HCT116 (cell line): ENCODE data around the gene SDHAF4. TPM values are rescaled to one million over a fixed set of nuclear protein-coding genes. Genes with fewer than 3 reads are reported as not detected.

Experiments used
- ATAC-seq: fragments of 200-7000 bp; cut with Tn5 transposase; 2 replicates; pipeline ENCODE4 v1.9.1; 2020; ENCODE audit warnings: mild to moderate bottlenecking, moderate library complexity
- Bru-seq: library from RNA; stranded (reverse); fragments of 400-500 nt; gene quantifications from one replicate; lab custom pipeline; 2021; lab: Mats Ljungman, UMichigan
- BruChase-seq, 2 experiments: library from RNA; stranded (reverse); fragments of 400-500 nt; gene quantifications; one replicate each; lab custom pipeline; 2021; lab: Mats Ljungman, UMichigan
- BruUV-seq: library from RNA; stranded (reverse); fragments of 400-500 nt; replicated peaks from 2 replicates; lab custom pipeline; 2021; lab: Mats Ljungman, UMichigan
- CTCF ChIA-PET: fragments of 300-600 bp; sonication (Branson Sonifier 250); formaldehyde crosslinking; loops from one replicate; lab custom pipeline; 2021; ENCODE audit warnings: antibody characterized with exemption; lab: Charles Lee
- POLR2A ChIA-PET: fragments of 300-600, 350-600 bp; sonication (Branson Sonifier 250); formaldehyde crosslinking; loops from one replicate; lab custom pipeline; 2021; ENCODE audit warnings: antibody characterized with exemption; lab: Charles Lee
- RAD21 ChIA-PET, 2 experiments: fragments of 300-600 bp; sonication (Branson Sonifier 250); formaldehyde crosslinking; loops; one replicate each; lab custom pipeline; 2023; ENCODE audit warnings: low total read pairs in 2 of 2; ENCODE audit not compliant: uncharacterized antibody in 2 of 2, unreplicated experiment in 2 of 2, low non-redundant PET in 1 of 2; lab: Charles Lee
- DNase-seq: peaks from one replicate; pipeline ENCODE4 v3.0.0-alpha.2; 2010; ENCODE audit warnings: low read depth, low spot score
- H2AFZ ChIP-seq: fragments of 200-600 bp; shearing (Covaris generic), sonication (generic); 2 replicates; pipeline ENCODE4 v1.6.1; 2017; ENCODE audit warnings: low read depth, mixed run types, mixed read lengths, antibody characterized with exemption, low read length; ENCODE audit not compliant: poor library complexity, severe bottlenecking
- H3K27ac ChIP-seq: 2 replicates; pipeline ENCODE4 v1.5.1; 2012; ENCODE audit warnings: low read depth, low read length
- H3K27me3 ChIP-seq: fragments of 200-600 bp; sonication (generic); 2 replicates; pipeline ENCODE4 v1.6.1; 2016; ENCODE audit warnings: mixed run types, low read length, mixed read lengths; ENCODE audit not compliant: insufficient read depth
- H3K36me3 ChIP-seq, 2 experiments: fragments of 200-500 bp in 1 of 2; fragments of 200-600 bp in 1 of 2; sonication (Bioruptor generic) in 1 of 2; sonication (generic) in 1 of 2; 2 replicates each; pipeline versions ENCODE4 v1.5.1 to v1.6.1; 2014 to 2016; ENCODE audit warnings: low read length in 2 of 2, inconsistent platforms in 1 of 2, mixed read lengths in 1 of 2, mixed run types in 1 of 2; ENCODE audit not compliant: insufficient read depth in 2 of 2, control insufficient read depth in 1 of 2
- H3K4me1 ChIP-seq, 2 experiments: fragments of 200-600 bp in 1 of 2; sonication (generic) in 1 of 2; 2 replicates each; pipeline versions ENCODE4 v1.5.1 to v1.6.1; 2012 to 2017; ENCODE audit warnings: low read length in 2 of 2, inconsistent platforms in 1 of 2, mild to moderate bottlenecking in 1 of 2, mixed read lengths in 1 of 2, mixed run types in 1 of 2, moderate library complexity in 1 of 2; ENCODE audit not compliant: insufficient read depth in 2 of 2, control insufficient read depth in 1 of 2
- H3K4me2 ChIP-seq: fragments of 200-600 bp; sonication (generic); 2 replicates; pipeline ENCODE4 v1.6.1; 2017; ENCODE audit warnings: mixed run types, low read length, mixed read lengths
- H3K4me3 ChIP-seq, 2 experiments: fragments of 200-600 bp in 1 of 2; sonication (generic) in 1 of 2; replicated peaks in 1 of 2; 2 replicates each; pipeline ENCODE4 v1.5.1; 2011 to 2016; ENCODE audit warnings: low read length in 2 of 2, control low read depth in 1 of 2, low read depth in 1 of 2, mild to moderate bottlenecking in 1 of 2, mixed read lengths in 1 of 2, mixed run types in 1 of 2
- H3K79me2 ChIP-seq: fragments of 200-600 bp; sonication (generic); 2 replicates; pipeline ENCODE4 v1.6.1; 2017; ENCODE audit warnings: mild to moderate bottlenecking, mixed run types, low read length, moderate library complexity, mixed read lengths; ENCODE audit not compliant: insufficient read depth
- H3K9ac ChIP-seq: fragments of 200-600 bp; sonication (generic); 2 replicates; pipeline ENCODE4 v1.6.1; 2016; ENCODE audit warnings: low read length, mixed read lengths
- H3K9me2 ChIP-seq: fragments of 200-600 bp; sonication (generic), shearing (Covaris generic); 2 replicates; pipeline ENCODE4 v1.6.1; 2017; ENCODE audit warnings: mixed run types, mild to moderate bottlenecking, moderate library complexity; ENCODE audit not compliant: insufficient read depth
- H3K9me3 ChIP-seq, 2 experiments: fragments of 200-500 bp in 1 of 2; fragments of 200-600 bp in 1 of 2; sonication (Bioruptor generic) in 1 of 2; sonication (generic) in 1 of 2; 2 replicates each; pipeline ENCODE4 v1.6.1; 2014 to 2017; ENCODE audit warnings: low read length in 2 of 2, mixed read lengths in 2 of 2, inconsistent platforms in 1 of 2, low read depth in 1 of 2, mild to moderate bottlenecking in 1 of 2, mixed run types in 1 of 2, moderate library complexity in 1 of 2; ENCODE audit not compliant: control insufficient read depth in 1 of 2, insufficient read depth in 1 of 2
- H4K20me1 ChIP-seq: fragments of 200-600 bp; sonication (generic), shearing (Covaris generic); 2 replicates; pipeline ENCODE4 v1.6.1; 2017; ENCODE audit warnings: mixed run types, mild to moderate bottlenecking, moderate library complexity; ENCODE audit not compliant: insufficient read depth
- CEBPB ChIP-seq: IDR thresholded peaks from 2 replicates; pipeline ENCODE4 v1.6.1; 2012; ENCODE audit warnings: low read depth
- EGR1 ChIP-seq: IDR thresholded peaks from 2 replicates; pipeline ENCODE4 v1.6.1; 2012; ENCODE audit warnings: low read depth
- ELF1 ChIP-seq: IDR thresholded peaks from 2 replicates; pipeline ENCODE4 v1.6.1; 2012; ENCODE audit warnings: low read depth, borderline replicate concordance
- EZH2 ChIP-seq: fragments of 200-600 bp; sonication (generic); IDR thresholded peaks from 2 replicates; pipeline ENCODE4 v1.6.1; 2017; ENCODE audit warnings: antibody characterized with exemption, mixed run types
- EZH2phosphoT487 ChIP-seq: fragments of 200-600 bp; IDR thresholded peaks from 2 replicates; pipeline ENCODE4 v1.6.1; 2018; ENCODE audit warnings: antibody characterized with exemption, borderline replicate concordance
- POLR2A ChIP-seq: IDR thresholded peaks from 2 replicates; pipeline ENCODE4 v1.7.0; 2011; ENCODE audit warnings: borderline replicate concordance; ENCODE audit not compliant: insufficient read depth, insufficient read length; ENCODE audit errors: extremely low read depth
- POLR2AphosphoS5 ChIP-seq: IDR thresholded peaks from 2 replicates; pipeline ENCODE4 v1.6.1; 2011; ENCODE audit warnings: mild to moderate bottlenecking, low read depth, low read length, moderate library complexity
- SIN3A ChIP-seq: IDR thresholded peaks from 2 replicates; pipeline ENCODE4 v1.6.1; 2012; ENCODE audit warnings: low read depth
- SRF ChIP-seq: IDR thresholded peaks from 2 replicates; pipeline ENCODE4 v1.6.1; 2012; ENCODE audit warnings: low read depth
- TCF7L2 ChIP-seq: IDR thresholded peaks from 2 replicates; pipeline ENCODE4 v1.7.0; 2011; ENCODE audit warnings: borderline replicate concordance, inconsistent platforms; ENCODE audit not compliant: insufficient read depth, insufficient read length; ENCODE audit errors: extremely low read depth
- YY1 ChIP-seq: IDR thresholded peaks from 2 replicates; pipeline ENCODE4 v1.6.1; 2011; ENCODE audit warnings: low read length, low read depth, moderate library complexity, mild to moderate bottlenecking; ENCODE audit not compliant: insufficient replicate concordance; ENCODE audit errors: extremely low read depth
- ZFX ChIP-seq: fragments of 450-650 bp; IDR thresholded peaks from 2 replicates; pipeline ENCODE4 v1.6.1; 2017
- ZNF274 ChIP-seq: fragments of 200-500 bp; sonication (Bioruptor generic); IDR thresholded peaks from 2 replicates; pipeline ENCODE4 v1.6.1; 2014; ENCODE audit warnings: mild to moderate bottlenecking, low read depth, low read length, inconsistent platforms
- intact Hi-C: fragments of 100-400 bp; cut with micrococcal nuclease; formaldehyde crosslinking; loops from 2 replicates; pipeline ENCODE4 v1.10.0; 2022
- long read RNA-seq: library from polyadenylated mRNA; unstranded; transcript quantifications from one replicate; pipeline ENCODE4 v2.0.0, GENCODE V29; 2021; ENCODE audit not compliant: unreplicated experiment
- polyA plus RNA-seq: library from polyadenylated mRNA; unstranded; fragments of >200 nt; gene quantifications from 2 replicates; pipeline ENCODE4 v1.2.1, GENCODE V29; 2012; ENCODE audit warnings: missing spikeins
- total RNA-seq: library from RNA; stranded (reverse); gene quantifications from one replicate; pipeline ENCODE4 v1.2.1, GENCODE V29; 2021; ENCODE audit not compliant: unreplicated experiment
- TF ChIP-seq, protein P1 (sequence below): IDR thresholded peaks from 2 replicates; pipeline ENCODE4 v1.6.1; 2012
- TF ChIP-seq, protein P2 (sequence below), 3 experiments: fragments of 200-600 bp in 1 of 3; sonication (generic) in 1 of 3; IDR thresholded peaks in 2 of 3; conservative IDR thresholded peaks in 1 of 3; 2 replicates each; pipeline ENCODE4 v1.5.1; 2012 to 2017; ENCODE audit warnings: low read depth in 2 of 3, low read length in 2 of 3, antibody characterized with exemption in 1 of 3, borderline replicate concordance in 1 of 3, control low read depth in 1 of 3, mild to moderate bottlenecking in 1 of 3, mixed read lengths in 1 of 3, mixed run types in 1 of 3, moderate library complexity in 1 of 3; ENCODE audit not compliant: insufficient read depth in 1 of 3

The SDHAF4 gene
- total RNA-seq (8.9 TPM), Bru-seq, nascent RNA (percentile 76 among the genes with signal in this experiment), BruChase-seq, experiment 1, labeled RNA remaining after a 6-hour chase (percentile 44 among the genes with signal in this experiment), BruChase-seq, experiment 2, labeled RNA remaining after a 2-hour chase (percentile 53 among the genes with signal in this experiment)
- polyA plus RNA-seq: 6.9 and 7.5 TPM in 2 replicates
- long read RNA-seq, transcript SDHAF4-201 (3 exons, 1,196 nt): major isoform, 9 of 15 reads
- long read RNA-seq, partial matches to known transcripts: 0 of 15 reads
- long read RNA-seq, other reads (novel, unspliced or antisense): 5 of 15 reads

DNA sequence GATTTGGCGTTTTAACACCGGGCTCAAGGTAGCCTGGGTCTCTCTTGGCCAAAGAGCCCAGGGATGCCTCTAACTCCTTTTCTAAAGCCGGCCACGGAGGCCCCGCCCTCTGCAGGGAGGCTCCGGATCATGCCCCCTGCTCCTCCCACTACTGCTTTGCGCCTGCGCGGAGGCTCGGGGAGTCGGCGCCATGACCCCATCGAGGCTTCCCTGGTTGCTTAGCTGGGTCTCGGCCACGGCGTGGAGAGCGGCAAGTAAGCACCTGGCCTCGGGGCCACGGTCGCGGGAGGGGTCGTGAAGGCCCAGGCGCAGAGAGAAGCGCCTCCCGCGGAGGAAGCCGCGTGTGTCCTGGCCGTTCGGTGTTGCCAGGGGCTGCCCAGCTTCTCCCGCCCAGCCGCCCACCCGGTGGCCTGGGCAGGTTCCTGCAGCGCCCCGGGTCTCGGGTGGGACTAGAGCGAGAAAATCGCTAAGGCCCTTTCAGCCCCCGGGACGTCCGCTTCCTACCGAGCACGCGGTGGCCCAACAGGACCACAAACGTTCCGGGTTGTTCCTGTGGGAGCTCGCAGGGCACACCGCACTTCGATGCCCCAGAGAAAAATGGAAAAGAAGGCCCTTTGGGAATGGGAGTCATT is at the start of gene SDHAF4:
Gene SDHAF4, plus strand, starts transcription at position 180 of the 632 bp plus-strand sequence. Its CDS starts 11 bp downstream, at position 191.
- Histone ChIP-seq H3K36me3 (0 out of 4 replicates have a peak, but pooled peaks cover 0 to 4% of the 10 kb centered on the region in 2 experiments), H3K27ac (peak within 1 kb of the TSS; percentile 61), H3K4me1 (peaks cover 0 to 13% of the 10 kb centered on the region in 2 experiments; a peak in 2 of 4 replicates), H2AFZ (peak within 1 kb of the TSS; percentile 94), H3K9me3 (no peaks in the 10 kb centered on the region), H3K4me2 (peak within 1 kb of the TSS; percentile 87), H3K27me3 (no peaks in the 10 kb centered on the region), H3K9ac (peak within 1 kb of the TSS; percentile 93), H3K79me2 (peaks cover 17% of the 10 kb centered on the region), H3K4me3 (peak within 1 kb of the TSS; percentile 85 to 87), H3K9me2 (no peaks in the 10 kb centered on the region), H4K20me1 (no peaks in the 10 kb centered on the region)
- CTCF ChIA-PET: interaction anchor here (0.7 to 1.2 kb wide), 3 partner anchors 18 to 111 kb away, joined by 3 read pairs; no protein-coding TSS in a partner anchor
- ATAC-seq (peak; percentile 98), DNase-seq (peak; percentile 63)
- POLR2A ChIA-PET: no interaction called here
- TSS peak; percentile 56 for BruUV-seq
- RAD21 ChIA-PET: no interaction called here
- intact Hi-C loops: loop anchor here (5.0 kb wide), 1 partner anchor 100 kb away; the partner anchor contains the start of gene SMAP1
- no peak for TF ChIP-seq SRF
- TF ChIP-seq YY1: peak; percentile 87
- TF ChIP-seq, protein P1, sequence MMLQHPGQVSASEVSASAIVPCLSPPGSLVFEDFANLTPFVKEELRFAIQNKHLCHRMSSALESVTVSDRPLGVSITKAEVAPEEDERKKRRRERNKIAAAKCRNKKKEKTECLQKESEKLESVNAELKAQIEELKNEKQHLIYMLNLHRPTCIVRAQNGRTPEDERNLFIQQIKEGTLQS: no peak
- peak; percentile 50; the same call in 1 of the 2 replicates for TF ChIP-seq SIN3A
- peak; percentile 76 for TF ChIP-seq ZFX
- TF ChIP-seq POLR2AphosphoS5: peak; percentile 97
- peak; percentile 93 for TF ChIP-seq POLR2A
- no peak for TF ChIP-seq CEBPB

DNA sequence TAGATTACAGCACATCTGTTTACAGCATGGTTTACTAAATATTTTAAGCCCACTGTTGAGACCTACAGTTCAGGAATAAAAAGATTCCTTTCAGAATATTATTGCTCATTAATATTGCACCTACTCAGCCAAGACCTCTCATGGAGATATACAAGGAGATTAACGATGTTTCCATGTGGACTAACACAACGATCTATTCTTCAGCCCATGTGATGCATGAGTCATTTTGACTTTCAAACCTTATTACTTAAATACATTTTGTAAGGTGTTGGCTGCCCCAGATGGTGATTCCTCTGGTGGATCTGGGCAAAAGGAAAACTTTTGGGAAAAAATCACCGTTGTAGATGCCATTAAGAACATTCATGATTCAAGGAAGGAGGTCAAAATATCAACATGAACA is 48.0 kb upstream of the SDHAF4 start:
- H3K27ac ChIP-seq: no peak overlapping the region
- H3K27me3 ChIP-seq: no peaks in the 10 kb centered on the region
- H3K4me2 ChIP-seq: no peak overlapping the region
- no peak for DNase-seq
- no peaks in the 10 kb centered on the region for H3K79me2 ChIP-seq
- BruUV-seq: no TSS peak
- no peaks in the 10 kb centered on the region for H3K9me3 ChIP-seq
- ChIA-PET POLR2A (no interaction called here), CTCF (no interaction called here), RAD21 (no interaction called here)
- no peak overlapping the region for H3K4me3 ChIP-seq
- H3K36me3 ChIP-seq: no peaks in the 10 kb centered on the region
- H4K20me1 ChIP-seq: no peaks in the 10 kb centered on the region
- no peaks in the 10 kb centered on the region for H3K4me1 ChIP-seq
- H3K9ac ChIP-seq: no peak overlapping the region
- no peak overlapping the region for H2AFZ ChIP-seq
- no peaks in the 10 kb centered on the region for H3K9me2 ChIP-seq
- no peak for ATAC-seq
- intact Hi-C loops: no loop called here
- TF ChIP-seq SRF (no peak), POLR2AphosphoS5 (no peak), EGR1 (no peak), EZH2 (no peak), ZFX (no peak), EZH2phosphoT487 (no peak), ELF1 (no peak), ZNF274 (no peak), TCF7L2 (no peak)
- TF ChIP-seq, protein P2, sequence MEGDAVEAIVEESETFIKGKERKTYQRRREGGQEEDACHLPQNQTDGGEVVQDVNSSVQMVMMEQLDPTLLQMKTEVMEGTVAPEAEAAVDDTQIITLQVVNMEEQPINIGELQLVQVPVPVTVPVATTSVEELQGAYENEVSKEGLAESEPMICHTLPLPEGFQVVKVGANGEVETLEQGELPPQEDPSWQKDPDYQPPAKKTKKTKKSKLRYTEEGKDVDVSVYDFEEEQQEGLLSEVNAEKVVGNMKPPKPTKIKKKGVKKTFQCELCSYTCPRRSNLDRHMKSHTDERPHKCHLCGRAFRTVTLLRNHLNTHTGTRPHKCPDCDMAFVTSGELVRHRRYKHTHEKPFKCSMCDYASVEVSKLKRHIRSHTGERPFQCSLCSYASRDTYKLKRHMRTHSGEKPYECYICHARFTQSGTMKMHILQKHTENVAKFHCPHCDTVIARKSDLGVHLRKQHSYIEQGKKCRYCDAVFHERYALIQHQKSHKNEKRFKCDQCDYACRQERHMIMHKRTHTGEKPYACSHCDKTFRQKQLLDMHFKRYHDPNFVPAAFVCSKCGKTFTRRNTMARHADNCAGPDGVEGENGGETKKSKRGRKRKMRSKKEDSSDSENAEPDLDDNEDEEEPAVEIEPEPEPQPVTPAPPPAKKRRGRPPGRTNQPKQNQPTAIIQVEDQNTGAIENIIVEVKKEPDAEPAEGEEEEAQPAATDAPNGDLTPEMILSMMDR (IDR thresholded peaks at IDR 0.05 in 2 of 3, conservative IDR thresholded peaks at IDR 0.05 in 1 of 3; ENCODE audit: borderline replicate concordance in 1 of 3, insufficient read depth in 1 of 3, low read depth in 2 of 3, low read length in 2 of 3): no peak
- TF ChIP-seq, protein P1: no peak
